Thoracic aorta (tissue), 2 donors: ENCODE data around the gene RPL13A. TPM values are rescaled to one million over a fixed set of nuclear protein-coding genes. Genes with fewer than 3 reads are reported as not detected.
"Not testable (repeated sequence)": the region's sequence is repeated elsewhere in the genome, so short reads cannot be mapped to it uniquely, and the experiment has no call there.

Source experiments
- ATAC-seq: fragments of 150-250 bp; one replicate; pipeline ENCODE4 v1.8.0; 2017; ENCODE audit warnings: low read depth; ENCODE audit not compliant: insufficient number of reproducible peaks, low FRiP score
- DNase-seq: peaks from one replicate; pipeline ENCODE4 v3.0.0-alpha.2; 2020; ENCODE audit warnings: low spot score
- H3K27ac ChIP-seq, 2 donors: fragments of 200-600 bp; sonication (generic); 1 replicate in 1 of 2; 2 replicates in 1 of 2; pipeline ENCODE4 v1.5.1; 2016; ENCODE audit warnings: mild to moderate bottlenecking in 2 of 2, moderate library complexity in 2 of 2
- H3K27me3 ChIP-seq: fragments of 200-600 bp; sonication (generic); replicated peaks from 2 replicates; pipeline ENCODE4 v1.6.0; 2016; ENCODE audit warnings: mild to moderate bottlenecking; ENCODE audit not compliant: insufficient read depth
- H3K36me3 ChIP-seq: fragments of 200-600 bp; sonication (generic); one replicate; pipeline ENCODE4 v1.5.1; 2016
- H3K4me1 ChIP-seq, 2 donors: fragments of 200-600 bp; sonication (generic); 1 replicate in 1 of 2; 2 replicates in 1 of 2; pipeline versions ENCODE4 v1.5.1 to v1.6.0; 2016; ENCODE audit warnings: low read depth in 2 of 2, mild to moderate bottlenecking in 1 of 2; ENCODE audit not compliant: control insufficient read depth in 1 of 2
- H3K4me3 ChIP-seq: fragments of 200-600 bp; sonication (generic); 2 replicates; pipeline ENCODE4 v1.5.1; 2016; ENCODE audit warnings: mild to moderate bottlenecking
- H3K9me3 ChIP-seq: fragments of 200-600 bp; sonication (generic); 2 replicates; pipeline ENCODE4 v1.5.1; 2016
- CTCF ChIP-seq: fragments of 200-600 bp; sonication (generic); IDR thresholded peaks from one replicate; pipeline ENCODE4 v1.5.1; 2019; ENCODE audit warnings: antibody characterized with exemption
- total RNA-seq, 2 donors: library from RNA; depleted of rRNA; stranded (reverse); fragments of >200 nt; gene quantifications; one replicate each; pipeline versions ENCODE4 v1.1.0 to v1.2.3, GENCODE V29; 2016

RPL13A gene
- total RNA-seq, 2 donors from 2014 or later: 996 to 1,451 TPM

GRCh38 chr19:49459388-49459787 lies 28.0 kb upstream of the RPL13A start:
- H3K9me3 ChIP-seq: no peaks in the 10 kb centered on the region
- no peak overlapping the region for H3K27ac ChIP-seq
- no peak for DNase-seq
- H3K4me3 ChIP-seq: no peak overlapping the region
- peaks cover 11% of the 10 kb centered on the region for H3K36me3 ChIP-seq
- no peak for ATAC-seq
- peaks cover 1% of the 10 kb centered on the region in 2 donors for H3K4me1 ChIP-seq
- no peak for TF ChIP-seq CTCF
- H3K27me3 ChIP-seq: no peaks in the 10 kb centered on the region

- DNase-seq, H3K27ac ChIP-seq, H3K4me3 ChIP-seq, H3K9me3 ChIP-seq, H3K27me3 ChIP-seq, ATAC-seq, H3K4me1 ChIP-seq: not testable (repeated sequence)
- peaks cover 11% of the 10 kb centered on the region for H3K36me3 ChIP-seq
Measured at GRCh38 chr19:49461130-49461529, 26.3 kb upstream of the RPL13A start.

- Histone ChIP-seq H3K4me1 (no peaks in the 10 kb centered on the region), H3K4me3 (no peak overlapping the region), H3K9me3 (no peaks in the 10 kb centered on the region), H3K27me3 (no peaks in the 10 kb centered on the region), H3K27ac (no peak overlapping the region), H3K36me3 (peaks cover 11% of the 10 kb centered on the region)
- TF ChIP-seq CTCF: no peak
- DNase-seq: no peak
- no peak for ATAC-seq
Measured at GRCh38 chr19:49461656-49462055, 25.8 kb upstream of the RPL13A start.

- Histone ChIP-seq H3K9me3 (no peaks in the 10 kb centered on the region), H3K27ac (no peak overlapping the region), H3K27me3 (no peaks in the 10 kb centered on the region), H3K4me1 (no peaks in the 10 kb centered on the region), H3K36me3 (peaks cover 11% of the 10 kb centered on the region), H3K4me3 (no peak overlapping the region)
- DNase-seq (no peak), ATAC-seq (no peak)
- TF ChIP-seq CTCF: no peak
Measured at GRCh38 chr19:49462492-49462891, 24.9 kb upstream of the RPL13A start.

- no peak for TF ChIP-seq CTCF
- Histone ChIP-seq H3K36me3 (peaks cover 11% of the 10 kb centered on the region), H3K9me3 (no peaks in the 10 kb centered on the region), H3K4me1 (no peaks in the 10 kb centered on the region), H3K27me3 (no peaks in the 10 kb centered on the region), H3K27ac (no peak overlapping the region), H3K4me3 (no peak overlapping the region)
- ATAC-seq (no peak), DNase-seq (no peak)
Measured at GRCh38 chr19:49463960-49464740, 23.3 kb upstream of the RPL13A start.

GRCh38 chr19:49465371-49465770 lies 22.0 kb upstream of the RPL13A start:
- ATAC-seq: no peak
- H3K27me3 ChIP-seq: no peaks in the 10 kb centered on the region
- no peaks in the 10 kb centered on the region for H3K4me1 ChIP-seq
- no peak for TF ChIP-seq CTCF
- no peak overlapping the region for H3K4me3 ChIP-seq
- no peaks in the 10 kb centered on the region for H3K9me3 ChIP-seq
- DNase-seq: no peak
- peaks cover 4% of the 10 kb centered on the region for H3K36me3 ChIP-seq
- H3K27ac ChIP-seq: no peak overlapping the region
